Activated CD8-positive, alpha-beta memory T cell treated with anti-CD3 and anti-CD28 coated beads, Interleukin-2, amount 50 U/mL, for 1 hour (primary cell): ENCODE measurements around the gene HSPG2.
"Not testable (repeated sequence)": the region's sequence is repeated elsewhere in the genome, so short reads cannot be mapped to it uniquely, and the experiment has no call there.

Experiments used
- DNase-seq: peaks from one replicate; pipeline ENCODE4 v3.0.0-alpha.2; 2020; ENCODE audit errors: extremely low read depth

HSPG2 gene

DNA sequence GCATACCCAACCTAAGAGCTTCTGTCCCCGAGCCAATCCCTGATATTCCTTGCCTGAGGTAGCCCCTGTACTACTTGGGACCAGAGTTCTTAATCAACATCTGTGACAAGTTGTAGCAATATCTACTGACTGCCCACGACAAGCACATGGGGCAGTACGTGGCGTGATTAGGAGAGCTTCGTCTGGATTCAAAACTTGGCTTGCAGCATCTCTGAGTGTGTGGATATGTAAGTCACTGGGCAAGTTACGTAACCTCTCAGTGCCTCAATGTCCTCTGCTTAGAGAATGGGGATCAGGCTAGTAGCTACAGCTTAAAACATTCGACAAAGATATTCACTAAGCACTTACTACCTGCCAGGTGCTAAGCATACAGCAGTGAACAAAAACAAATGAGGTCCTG, 5.0 kb downstream of the HSPG2 start:
- no peak for DNase-seq

DNA sequence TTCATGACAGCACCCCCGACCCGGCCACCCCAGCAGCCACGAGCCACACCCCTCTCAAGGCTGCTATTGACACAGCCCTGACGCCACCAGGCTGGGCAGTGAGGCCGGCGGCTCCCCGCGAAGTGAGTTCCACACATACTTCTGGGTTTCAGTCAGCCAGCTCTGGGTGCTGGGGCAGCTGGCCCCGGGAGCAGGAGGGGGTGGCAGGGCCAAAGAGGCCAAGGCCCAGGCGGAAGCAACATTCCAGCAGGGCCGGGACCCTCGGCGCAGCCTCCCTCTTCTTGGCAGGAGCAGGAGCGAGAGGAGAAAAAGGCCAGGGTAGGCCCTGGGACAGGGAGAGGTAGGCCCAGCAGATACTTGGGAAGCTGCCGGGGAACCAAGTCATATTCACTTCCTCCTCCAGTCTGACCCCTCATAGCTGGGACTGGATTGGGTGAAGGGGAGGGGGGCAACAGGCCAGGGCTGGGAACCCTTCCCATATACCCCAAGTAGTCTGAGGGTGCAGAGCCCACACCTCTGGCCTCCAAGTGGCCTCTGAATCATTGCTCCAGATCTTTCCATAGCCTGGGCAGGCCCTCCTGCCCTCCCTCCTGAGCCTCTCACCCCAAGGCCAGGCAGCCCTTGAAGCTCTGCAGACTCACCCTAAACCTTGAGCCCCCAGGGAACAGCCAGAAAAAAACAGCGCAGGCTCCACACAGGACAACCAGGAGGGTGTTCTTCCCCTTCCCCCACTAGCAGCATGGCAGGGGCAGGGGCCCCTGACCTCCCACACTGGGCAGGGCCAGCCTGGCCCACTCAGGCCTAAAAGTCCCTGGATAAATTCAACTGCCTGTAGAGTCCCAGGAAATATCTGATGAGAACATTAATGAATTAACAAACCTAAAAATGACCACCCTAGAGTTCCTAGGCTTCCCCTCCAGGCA, 5.7 kb downstream of the HSPG2 start:
- DNase-seq = no peak

DNA sequence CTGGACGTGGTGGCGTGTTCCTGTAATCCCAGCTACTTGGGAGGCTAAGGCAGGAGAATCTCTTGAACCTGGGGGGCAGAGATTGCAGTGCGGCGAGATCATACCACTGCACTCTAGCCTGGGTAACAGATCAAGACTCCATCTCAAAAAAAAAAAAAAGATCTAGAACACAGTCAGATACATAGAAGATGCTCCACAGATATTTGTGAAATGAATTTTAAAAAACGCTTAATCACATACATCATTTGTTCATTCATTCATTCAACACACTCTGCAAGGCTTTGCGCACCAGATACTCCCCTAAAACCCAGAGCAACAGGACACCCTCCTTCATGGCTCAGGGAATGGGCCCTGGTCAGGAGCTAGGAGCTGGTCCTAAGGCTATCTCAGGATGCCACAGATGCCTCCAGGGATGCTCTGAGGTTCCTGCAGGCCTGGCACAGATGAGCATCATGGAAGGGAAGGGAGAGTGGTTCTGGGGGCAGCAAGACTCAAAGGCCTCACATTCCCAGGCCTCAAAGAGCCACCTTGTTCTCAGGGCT, 6.4 kb downstream of the HSPG2 start:
- DNase-seq = no peak

DNA sequence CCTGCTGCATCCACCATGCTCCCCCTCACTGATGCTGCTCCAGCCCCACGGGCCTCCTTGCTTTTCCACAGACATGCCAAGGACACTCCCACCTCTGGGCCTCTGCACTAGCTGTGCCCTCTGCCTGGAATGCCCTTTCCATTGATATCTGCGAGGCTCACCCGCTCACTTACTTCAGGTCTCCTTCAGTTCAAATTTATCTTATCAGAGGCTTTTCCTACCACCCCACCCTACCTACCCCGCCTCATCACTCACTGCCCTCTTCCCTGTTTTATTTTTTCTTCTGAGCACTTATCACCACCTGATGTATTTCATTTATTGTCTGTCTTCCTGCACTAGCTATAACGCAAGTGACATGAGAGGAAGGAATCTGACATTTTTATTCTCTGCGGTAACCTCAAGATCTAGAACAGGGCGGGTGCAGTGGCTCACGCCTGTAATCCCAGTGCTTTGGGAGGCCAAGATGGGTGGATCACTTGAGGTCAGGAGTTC, 7.0 kb downstream of the HSPG2 start:
- DNase-seq = no peak

DNA sequence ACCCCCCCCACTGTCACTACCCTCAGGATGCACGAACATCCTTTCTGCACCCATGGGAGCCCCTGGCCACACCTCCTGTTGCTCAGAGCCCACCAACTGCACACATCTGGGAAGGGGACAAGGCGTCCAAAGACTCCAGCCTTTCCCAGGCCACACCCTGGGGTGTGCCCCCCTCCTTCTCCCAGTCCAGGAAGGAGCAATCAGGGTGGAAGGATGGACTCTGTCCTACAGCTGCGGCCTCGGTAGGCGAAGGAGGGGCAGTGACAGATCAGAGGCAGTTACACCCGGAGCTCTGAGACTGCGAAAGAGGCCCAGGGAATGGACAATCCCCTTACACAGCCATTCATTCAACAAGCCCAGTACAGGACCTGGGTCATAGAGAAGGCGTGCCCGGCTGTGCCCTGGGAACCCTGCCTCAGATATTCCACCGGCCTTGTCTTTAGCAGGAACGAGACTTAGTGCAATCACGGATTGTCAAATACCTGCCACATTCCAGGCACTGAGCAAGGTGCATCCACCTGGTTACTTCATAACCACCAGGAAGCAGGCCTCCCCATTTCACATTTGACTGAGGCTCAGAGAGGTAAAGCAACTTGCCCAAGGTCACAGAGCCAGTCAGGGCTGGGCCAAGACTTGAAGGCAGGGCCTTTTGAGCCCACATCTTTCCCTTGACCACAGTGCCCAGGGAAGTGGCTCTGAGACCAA, 9.4 kb downstream of the HSPG2 start:
- DNase-seq = no peak

DNA sequence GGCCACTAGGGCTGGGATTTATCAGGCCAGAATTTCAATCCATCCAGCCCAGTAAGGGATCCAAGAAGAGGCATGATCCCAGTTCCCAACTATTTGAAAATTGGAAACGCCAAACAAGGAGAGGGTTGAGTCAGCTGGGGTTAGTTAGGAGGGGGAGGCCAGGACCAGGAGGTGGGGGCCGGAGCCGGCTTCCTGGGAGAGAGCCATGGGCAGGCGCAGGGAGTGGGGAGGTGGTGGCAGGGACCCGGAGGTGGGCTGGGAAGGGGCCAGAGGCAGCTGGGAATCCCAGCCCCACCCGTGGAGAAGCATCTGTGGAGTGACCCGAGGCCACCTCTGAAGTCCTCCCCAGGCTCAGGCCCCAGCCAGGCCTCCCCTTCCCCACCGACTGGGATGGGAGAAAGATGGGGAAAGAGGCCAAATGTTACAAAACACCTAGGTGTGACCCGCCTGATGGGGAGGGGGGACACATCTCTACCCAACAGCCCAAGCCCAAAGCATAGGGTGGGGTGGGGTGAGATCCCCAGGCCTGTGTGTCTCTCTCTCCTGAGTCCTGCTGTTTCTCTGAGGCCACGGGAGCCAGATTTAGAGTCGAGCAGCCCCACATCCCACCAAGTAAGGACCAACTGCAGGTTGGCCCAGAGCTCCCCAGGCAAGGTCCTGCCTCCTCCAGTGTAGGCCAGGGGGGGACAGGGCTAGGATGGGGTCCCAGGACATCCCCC, 10.1 kb downstream of the HSPG2 start:
- DNase-seq = no peak

DNA sequence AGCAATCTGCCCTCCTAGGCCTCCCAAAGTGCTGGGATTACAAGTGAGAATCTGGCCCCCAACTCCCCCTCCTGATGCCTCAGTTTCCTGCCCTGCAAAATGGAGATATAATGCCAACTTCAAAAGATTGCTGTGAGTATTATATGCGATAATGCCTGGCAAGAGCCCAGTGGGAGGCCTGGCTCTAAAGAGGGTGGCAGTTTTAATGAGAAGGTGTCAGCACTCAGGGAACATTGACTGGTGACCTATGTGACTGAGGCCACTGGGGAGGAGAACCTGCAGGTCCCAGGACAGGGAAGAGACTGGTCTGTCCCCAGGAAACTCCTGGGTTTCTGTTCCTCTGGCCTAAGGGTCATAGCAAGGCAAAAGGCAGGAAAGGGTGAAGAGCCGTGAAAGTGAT, 11.0 kb downstream of the HSPG2 start:
- no peak for DNase-seq

DNA sequence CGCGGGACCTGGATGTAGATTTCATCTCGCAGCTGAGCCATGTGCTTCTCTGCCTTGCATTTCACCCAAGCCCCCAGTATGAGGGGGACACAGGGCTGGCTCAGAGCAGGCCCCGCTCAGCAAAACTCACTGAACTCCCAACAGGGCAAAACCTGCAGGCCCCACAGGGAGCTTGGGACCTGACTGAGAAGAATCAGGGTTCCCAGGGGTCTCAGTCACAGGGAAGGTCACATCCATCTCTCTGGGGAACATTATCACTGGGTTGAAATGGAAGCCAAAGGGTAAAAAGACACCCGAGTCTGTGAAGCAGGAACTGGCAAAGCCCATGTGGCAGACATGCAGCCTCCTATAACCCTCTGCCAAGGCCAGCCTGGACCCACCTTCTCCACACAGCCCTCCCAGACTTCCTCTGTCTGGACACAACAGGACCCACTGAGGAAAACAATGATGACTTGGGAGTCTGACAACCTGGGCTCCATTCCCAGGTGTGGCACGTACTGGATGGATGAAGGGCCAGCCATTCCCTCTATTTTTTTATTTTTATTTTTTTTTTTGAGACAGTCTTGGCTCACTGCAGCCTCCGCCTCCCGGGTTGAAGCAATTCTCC, 11.7 kb downstream of the HSPG2 start:
- DNase-seq = no peak

DNA sequence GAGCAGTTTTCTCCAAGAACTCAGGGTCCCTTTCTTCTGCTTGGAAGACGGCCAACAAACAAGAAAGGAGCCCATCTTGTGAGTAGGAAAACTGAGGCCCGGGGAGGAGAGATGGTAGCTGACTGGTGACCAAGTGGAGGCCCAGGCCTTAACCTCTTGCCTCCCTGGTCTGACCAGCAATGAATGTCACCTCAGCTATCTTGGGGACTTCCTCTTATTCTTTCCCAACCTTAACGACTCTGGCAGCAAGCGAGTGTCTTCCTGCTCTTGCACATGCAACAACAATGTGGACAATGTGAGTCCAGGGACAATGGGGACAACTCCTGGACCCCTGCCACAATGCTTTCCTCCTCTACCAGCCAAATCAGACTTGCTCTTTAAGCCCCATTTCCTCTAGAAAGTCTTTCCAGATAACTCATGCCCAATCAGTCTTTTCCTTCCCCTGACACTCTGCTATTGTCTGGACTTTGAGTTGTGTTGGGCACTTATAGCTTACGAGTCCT, 12.6 kb downstream of the HSPG2 start:
- DNase-seq = no peak

DNA sequence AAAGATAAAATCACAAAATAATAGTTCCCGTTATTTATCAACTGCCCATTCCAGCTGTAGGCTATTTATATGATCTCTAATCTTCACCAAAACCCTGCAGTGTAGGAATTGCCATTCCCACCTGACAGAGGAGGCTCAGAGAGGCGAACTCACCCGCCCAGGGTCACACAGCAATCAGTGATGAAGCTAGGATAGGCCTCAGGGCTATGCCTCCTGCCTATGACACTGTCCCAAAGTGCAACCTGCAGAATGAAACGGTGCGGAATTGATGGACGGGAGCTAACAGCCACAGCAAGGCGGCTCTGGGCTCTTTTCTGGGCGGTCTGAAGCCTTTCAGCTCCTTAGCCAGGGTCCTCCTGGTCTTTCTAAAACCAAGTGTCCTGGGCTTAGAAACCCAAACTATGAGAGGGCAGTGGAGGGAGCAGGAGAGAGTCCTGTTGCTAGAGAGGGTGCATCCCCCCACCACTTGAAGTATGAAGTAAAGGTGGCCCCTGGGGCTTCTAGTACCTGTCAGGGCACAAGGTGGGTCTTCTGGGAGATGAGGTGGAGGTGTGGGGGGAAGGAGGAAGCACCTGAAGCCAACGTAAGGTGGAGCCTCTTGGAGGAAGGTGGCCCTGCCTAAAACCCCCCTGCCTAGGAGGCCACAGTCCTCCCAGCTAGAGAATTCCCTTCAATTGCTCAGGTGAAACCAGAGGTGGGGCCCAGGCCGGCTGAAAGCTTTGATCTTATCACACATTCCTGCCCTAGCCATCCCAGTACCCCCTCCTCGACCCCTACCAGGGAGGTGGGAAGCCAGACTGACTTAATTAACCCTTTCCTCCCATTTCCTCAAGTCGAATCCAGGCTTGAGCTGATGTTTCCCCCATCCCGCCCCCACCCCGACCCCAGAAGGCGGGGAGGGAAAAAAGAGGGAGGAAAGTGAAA, 14.8 kb downstream of the HSPG2 start:
- no peak for DNase-seq

DNA sequence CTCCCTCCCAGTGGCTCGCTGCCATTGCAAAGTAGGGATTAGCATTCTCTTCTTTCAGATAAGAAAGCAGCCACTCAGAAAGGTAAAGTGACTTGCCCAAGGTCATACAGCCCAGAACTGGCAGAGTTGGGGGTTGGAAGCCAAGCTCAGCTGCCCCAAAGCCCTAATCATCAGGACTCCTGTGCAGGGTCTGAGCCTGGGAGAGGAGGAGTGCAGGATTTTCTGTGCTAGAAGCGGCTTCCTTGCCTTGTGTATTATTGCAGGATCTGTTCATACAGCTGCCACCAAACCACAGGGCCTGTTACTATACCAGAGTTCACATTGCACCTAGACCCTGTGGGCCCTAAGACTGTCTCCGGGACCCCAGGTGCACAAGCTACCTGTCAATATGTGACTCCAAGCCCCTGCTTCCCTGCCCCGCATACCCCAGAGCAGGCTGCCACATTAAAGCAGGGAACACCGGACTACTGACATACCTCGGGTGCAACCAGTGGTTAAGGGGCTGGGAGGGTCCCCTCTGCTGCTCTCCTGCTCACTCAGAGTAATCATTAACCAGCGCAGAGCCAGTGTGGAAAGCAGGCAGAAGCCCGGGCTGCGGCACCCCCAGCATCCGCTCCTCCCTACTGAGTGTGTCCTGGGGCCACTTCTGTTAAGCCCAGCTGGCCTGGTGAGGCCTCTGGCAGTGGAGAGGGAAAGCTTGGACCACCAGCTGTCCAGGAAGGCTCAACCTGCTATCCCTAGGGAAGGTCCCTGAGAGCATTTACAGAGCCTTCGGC, 15.8 kb downstream of the HSPG2 start:
- no peak for DNase-seq

DNA sequence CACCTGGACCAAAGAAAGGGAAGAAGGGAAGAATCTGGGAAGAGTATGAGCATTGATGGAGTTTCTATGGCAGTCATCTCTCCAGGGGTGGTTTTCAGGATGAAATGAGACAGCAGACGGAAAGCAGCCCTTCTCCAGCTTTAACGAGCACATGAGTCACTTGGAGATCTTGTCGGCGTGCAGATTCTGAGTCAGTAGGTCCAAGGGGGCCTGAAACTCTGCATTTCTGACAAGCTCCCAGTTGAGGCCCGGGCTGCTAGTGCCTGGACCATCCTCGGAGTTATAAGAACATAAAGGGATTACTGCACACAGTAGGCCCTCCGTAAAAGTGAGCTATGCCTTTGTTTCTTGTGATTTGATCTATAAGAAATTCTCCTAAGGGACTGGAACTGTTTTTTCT, 17.6 kb downstream of the HSPG2 start:
- DNase-seq = no peak

DNA sequence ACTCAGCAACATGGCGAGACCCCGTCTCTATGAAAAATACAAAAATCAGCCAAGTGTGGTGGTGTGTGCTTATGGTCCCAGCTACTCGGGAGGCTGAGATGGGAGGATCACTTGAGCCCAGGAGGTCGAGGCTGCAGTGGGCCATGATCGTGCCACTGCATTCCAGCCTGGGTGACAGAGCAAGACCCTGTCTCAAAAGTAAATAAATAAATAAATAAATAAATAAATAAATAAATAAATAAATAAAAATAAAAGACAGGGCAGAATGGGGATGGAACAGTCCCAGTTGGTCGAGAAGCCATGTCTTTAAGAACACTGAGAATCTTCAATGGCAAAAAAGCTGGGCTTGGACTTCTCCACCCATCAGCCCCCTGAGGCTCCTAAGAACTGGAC, 19.9 kb downstream of the HSPG2 start:
- not testable (repeated sequence) for DNase-seq

DNA sequence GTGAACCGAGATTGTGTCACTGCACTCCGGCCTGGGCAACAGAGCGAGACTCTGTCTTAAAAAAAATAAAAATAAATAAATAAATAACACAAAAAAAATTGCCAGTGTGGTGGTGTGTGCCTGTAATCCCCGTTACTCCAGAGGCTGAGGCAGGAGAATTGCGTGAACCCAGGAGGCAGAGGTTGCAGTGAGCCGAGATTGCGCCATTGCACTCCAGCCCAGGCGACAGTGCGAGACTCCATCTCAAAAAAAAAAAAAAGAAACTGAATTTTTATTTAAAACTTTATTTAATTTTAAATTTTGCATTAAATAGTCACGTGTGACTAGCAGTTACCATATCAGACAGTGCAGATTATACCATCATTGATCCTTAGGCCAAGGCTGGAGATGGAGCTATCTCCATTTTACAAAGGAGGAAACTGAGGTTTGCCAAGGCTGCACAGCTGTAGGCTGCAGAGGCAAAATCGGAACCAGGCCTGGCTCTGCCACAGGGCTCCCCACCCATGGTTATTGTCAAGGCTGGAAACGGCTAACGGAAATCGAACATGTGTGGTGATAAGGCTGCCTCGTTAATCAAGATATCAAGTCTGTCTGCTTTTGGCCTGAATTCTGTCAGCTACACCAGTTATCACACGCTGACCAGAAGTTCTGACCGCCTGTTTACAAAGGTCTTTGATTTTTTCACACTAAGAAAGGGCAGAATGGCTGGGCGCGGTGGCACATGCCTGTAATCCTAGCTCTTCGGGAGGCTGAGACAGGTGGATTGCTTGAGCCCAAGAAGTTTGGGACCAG, 20.5 kb downstream of the HSPG2 start:
- no peak for DNase-seq

DNA sequence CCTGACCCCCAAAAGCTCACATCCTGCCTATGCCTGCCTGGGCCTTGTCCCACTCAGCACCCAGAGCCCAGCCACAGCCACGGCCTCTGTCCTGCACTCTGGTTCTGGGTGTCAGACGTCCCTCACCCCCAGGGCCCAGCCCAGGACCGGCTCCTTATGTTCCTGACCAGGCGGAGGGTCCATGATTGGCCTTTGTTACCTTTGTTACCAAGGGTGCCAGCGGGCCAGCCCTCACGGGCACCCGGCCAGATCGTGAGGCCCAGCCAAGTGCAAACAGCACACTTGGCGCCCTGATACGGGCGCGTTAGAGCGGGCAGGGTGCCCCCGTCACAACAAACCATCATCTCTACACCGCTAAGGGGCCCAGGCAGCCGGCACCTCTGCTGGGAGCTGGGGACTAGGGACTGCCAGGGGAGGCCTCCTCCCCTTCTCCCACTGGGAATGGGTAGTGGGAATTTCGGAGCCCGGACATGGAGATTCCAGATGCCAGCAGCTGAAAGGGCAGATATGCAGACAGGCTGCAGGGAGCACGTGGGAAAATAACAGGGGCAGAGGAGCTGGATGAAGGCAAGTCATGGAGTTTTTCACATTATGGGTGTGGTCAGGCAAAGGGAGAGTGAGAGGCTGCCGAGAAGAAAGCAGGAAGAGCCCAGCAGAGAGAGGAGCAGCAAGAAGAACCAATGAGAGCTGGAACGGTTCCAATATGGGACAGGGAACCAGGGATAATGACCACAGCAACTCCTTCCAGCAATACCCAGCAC, 22.1 kb downstream of the HSPG2 start:
- no peak for DNase-seq

DNA sequence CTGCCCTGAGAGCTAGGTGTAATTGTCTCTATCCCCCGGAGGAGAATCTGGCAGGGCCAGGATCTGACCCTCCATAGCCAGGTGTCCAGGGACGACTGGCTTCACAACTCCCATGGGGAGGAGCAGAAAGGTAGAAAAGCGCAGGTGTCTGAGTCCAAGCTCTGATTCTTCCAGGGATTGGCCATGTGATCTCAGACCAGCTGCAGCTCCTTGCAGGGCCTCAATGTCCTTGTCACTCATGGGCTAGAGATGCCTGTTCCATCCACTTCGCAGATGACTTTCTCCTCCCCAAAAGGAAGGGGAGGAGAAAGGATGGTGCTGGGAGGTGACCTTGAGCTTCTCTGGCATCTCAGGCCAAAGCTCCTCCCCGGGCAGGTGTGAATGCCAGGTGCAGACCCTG, 22.7 kb downstream of the HSPG2 start:
- no peak for DNase-seq

DNA sequence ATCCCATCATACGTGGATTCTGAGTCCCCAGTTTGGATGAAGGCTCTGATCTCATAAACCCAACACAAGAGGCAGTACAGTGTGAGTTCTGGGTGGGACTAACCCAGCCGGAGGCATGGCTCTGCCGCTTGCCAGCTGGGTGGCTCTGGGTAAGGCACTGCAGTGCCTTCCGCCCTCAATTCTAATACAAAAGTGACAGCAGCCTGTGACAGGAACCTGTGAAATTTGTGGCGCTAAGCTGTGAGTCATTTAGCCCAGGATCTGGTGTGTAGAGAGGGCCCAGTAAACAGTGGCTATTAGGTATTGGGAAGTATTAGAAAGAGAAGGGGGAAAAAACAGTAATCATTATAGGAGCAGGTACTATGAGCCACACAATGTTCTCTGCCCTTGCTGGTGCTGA, 23.3 kb downstream of the HSPG2 start:
- no peak for DNase-seq

DNA sequence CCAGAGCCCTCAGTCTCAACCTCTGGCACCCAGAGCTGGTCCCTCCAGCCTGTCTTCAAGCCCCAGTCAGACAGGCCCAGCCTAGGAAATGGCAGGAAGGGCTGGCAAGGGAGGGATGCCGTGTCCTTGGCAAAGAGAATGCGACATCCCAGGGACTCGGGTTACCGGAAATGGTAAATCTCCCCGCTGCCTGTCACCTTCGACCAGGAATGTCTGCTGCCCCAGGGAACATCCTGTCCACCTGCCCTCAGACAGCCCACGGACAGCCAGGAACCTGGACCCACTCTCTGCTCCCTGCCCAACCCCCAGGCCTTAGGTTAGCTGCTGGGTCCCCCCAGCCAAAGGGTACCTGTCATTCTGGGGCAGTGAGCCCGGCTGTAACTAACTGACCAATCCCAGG, 23.9 kb downstream of the HSPG2 start:
- no peak for DNase-seq
